Effector CD4-positive, alpha-beta T cell (primary cell): ENCODE measurements around the gene FXYD3.
A peak's percentile ranks its signal among the peaks of the same experiment; 100 is the strongest.
"Not testable (repeated sequence)": the region's sequence is repeated elsewhere in the genome, so short reads cannot be mapped to it uniquely, and the experiment has no call there.

Experiments used
- DNase-seq: peaks from one replicate; pipeline ENCODE4 v3.0.0-alpha.2; 2020

The FXYD3 gene

GRCh38 chr19:35143231-35143715, 27.6 kb downstream of the FXYD3 start, which contains the start of gene FXYD7:
TSS of gene FXYD7 (plus strand) at chr19:35143255. CDS start at chr19:35143334, 79 bp downstream.
- DNase-seq: no peak

DNA sequence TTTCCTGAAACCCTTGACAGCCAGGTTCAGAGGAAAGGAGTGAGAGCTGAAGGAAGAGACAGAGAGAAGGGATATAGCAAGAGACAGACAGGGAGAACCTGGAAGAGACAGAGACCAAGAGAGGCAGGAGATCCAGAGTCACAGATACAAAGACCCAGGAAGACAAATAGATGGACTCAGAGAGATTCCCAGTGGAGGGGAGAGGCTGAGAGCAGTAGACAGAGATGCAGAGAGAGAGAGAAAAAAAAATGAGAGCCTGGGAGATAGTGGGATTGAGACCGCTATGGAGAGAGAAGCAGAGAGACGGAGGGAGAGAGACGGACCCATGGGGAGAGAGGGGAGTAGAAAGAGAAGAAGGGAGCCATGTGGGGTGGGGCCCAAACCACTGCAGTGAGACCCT, 28.2 kb downstream of the FXYD3 start:
- DNase-seq: no peak

GRCh38 chr19:35144259-35144599, 28.6 kb downstream of the FXYD3 start:
- DNase-seq: no peak

DNA sequence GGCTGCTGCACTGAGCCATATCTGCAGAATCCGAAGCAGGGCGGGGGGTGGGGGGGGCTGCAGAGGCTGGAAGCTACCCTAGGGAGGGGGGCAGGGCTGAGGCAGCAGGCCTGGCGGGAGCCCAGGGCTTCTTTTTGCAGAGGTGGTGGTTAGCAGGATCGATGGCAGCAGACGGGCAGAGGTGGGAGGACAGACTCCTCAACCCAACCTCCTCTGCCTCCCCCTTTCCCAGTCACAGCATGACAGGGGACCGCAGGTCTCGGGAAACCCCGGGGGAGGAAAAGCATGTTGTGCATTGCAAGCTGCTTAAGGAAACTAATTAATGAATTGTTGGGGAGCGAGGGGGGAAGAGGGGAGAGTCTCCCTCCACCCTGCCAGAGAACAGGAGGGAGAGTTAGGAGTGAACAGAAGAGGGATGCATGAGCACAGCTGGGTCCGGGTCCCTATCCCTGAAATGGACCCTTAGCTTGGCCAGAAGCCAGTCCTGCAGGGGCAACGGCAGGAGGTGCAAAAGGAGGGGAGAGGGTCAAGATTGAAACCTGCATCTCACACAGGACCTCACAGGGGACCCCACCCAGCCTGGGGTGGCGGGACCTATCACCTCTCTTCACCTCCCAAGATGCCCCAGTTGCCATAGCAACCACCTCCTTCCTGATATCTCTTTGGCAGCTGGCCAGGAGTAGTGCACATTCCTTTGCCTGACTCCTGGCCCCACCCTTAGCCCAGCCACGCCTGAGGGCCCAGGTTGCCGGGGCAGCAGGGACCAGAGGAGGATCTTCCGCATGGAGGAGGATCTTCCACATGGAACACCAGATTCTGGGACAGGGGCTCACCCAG, 29.2 kb downstream of the FXYD3 start:
- DNase-seq: no peak

- DNase-seq: no peak
These were observed 31.3 kb downstream of the FXYD3 start for GRCh38 chr19:35146746-35147459.

DNA sequence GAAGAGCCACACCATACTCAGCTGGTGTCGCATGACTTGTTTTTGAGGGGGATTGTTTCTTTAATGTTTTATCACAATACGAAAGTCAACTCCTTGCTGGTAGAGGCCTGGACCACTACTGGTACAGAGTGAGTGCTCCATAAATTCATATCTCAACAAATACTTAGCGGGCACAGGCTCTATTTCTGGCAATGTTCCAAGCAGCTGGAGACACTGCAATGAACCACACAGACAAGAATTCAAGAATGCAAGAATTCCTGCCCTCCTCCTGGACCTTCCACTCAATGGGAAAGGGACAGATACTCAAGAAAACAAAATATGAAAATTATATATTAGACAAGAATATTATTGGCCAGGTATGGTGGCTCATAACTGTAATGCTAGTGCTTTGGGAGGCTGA, 33.8 kb downstream of the FXYD3 start:
- no peak for DNase-seq

- DNase-seq: no peak
These were observed 34.8 kb downstream of the FXYD3 start for GRCh38 chr19:35150445-35150844.

GRCh38 chr19:35151273-35152065, 35.8 kb downstream of the FXYD3 start:
- no peak for DNase-seq

DNA sequence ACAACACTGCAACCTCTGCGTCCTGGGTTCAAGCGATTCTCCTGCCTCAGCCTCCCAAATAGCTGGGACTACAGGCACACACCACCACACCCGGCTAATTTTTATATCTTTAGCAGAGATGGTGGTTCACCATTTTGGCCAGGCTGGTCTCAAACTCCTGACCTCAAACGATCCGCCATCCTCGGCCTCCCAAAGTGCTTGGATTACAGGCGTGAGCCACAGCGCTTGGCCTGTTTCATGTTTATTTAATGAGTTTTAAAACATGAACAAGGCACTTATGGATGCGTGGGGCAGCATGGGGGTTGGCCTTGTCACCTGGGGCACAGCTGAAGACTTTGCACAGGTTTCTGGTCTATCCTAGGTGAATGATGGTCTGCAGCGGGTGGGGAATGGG, 37.5 kb downstream of the FXYD3 start:
- not testable (repeated sequence) for DNase-seq

- peak; percentile 65 for DNase-seq
These were observed 38.3 kb downstream of the FXYD3 start for GRCh38 chr19:35153701-35154524.

DNA sequence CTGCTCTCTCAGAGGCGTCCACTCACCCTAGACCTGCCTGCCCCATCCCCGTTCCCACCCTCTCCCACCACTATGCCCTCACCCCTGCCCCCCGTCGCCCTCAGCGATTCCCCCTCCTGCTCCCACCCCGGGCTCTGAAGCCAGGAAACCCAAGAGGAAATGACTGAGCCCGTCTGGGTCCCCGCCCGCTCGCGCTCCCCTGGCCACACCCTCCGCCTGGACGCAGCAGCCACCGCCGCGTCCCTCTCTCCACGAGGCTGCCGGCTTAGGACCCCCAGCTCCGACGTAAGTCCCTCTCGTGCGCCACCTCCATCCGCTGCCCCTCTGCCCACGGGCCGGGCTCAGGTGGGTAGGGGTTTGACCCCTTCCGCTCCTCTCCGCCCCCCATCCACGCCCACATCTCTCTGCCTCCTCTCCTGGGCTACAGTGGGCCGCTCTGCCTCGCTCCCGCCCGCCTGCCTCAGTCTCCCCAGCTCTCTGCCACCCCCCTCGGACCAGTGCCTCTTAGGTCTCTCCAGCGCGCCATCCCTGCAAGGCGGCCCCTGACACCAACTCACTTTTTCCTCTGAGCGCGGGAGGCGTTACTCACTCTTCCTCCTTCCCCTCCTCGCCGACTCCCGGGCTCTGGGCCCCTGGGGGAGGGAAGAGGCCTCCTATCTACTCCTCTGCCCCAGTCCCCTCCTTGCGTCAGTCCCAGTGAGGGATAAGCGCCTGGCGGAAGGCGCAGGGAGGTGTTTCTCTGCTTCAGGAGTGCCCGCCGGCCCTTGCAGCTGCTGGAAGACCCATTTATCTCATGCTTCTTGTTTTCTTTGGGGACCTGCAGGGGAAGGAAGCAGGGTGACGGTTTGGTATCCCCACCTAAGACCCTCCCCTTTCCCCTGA, 39.1 kb downstream of the FXYD3 start, which contains the start of gene FXYD5:
FXYD5 (plus strand) TSS at position 211 of the 882 bp plus-strand sequence. CDS start 816 bp downstream, outside the sequence.
- DNase-seq: peak; percentile 60

DNA sequence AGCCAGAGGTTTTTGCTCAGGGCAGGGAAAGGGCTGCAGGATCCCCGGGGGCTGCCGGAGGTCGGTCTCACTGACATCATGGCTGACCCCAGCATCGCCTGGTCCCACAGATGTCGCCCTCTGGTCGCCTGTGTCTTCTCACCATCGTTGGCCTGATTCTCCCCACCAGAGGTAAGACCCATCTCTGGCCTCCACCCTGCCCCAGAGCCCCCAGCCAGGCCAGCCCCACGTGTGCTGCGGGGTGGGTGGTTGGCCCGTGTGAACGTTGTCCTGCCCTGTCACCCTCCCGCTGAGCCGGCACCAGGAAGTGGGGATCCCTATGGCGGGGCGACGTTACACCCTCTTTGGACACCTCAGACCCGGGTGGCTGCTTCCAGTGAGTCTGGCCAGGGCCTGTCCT, 39.8 kb downstream of the FXYD3 start:
- no peak for DNase-seq

GRCh38 chr19:35155981-35156672, 40.5 kb downstream of the FXYD3 start:
- no peak for DNase-seq

GRCh38 chr19:35156673-35157014, 41.0 kb downstream of the FXYD3 start:
- DNase-seq: no peak

- no peak for DNase-seq
These were observed 41.8 kb downstream of the FXYD3 start for GRCh38 chr19:35157431-35157830.

DNA sequence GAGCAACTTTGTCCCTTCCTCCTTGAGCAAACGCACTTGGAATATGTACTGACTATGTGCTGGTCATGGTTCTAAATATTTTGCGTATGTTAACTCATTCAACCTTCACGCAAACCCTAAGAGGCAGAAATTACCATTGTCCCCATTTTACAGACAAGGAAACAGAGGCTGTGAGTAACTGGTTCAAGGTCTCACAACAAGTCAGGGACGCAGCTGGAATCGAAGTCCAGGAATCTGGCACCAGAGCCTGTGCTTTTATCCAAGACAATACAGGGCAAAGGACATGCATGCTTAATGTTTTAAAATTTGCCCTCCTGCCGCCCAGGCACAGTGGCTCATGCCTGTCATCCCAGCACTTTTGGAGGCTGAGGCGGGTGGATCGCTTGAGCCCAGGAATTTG, 44.0 kb downstream of the FXYD3 start:
- DNase-seq: no peak

GRCh38 chr19:35160629-35161433, 45.2 kb downstream of the FXYD3 start:
- no peak for DNase-seq

DNA sequence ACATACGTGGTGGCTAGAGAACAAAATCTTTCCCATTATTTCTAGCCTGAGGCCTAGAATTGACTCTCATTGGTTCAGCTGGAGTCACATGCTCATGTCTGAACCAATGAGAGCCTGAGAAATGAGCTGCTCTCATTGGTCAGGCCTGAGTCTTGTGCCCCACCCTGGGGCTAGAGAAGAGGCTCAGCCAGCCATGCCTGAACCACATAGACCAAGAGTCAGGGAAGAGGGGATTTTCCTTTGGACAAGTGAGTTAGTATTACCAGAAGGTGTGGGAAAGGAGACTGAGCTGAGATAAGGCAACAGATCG, 45.8 kb downstream of the FXYD3 start:
- DNase-seq: no peak

DNA sequence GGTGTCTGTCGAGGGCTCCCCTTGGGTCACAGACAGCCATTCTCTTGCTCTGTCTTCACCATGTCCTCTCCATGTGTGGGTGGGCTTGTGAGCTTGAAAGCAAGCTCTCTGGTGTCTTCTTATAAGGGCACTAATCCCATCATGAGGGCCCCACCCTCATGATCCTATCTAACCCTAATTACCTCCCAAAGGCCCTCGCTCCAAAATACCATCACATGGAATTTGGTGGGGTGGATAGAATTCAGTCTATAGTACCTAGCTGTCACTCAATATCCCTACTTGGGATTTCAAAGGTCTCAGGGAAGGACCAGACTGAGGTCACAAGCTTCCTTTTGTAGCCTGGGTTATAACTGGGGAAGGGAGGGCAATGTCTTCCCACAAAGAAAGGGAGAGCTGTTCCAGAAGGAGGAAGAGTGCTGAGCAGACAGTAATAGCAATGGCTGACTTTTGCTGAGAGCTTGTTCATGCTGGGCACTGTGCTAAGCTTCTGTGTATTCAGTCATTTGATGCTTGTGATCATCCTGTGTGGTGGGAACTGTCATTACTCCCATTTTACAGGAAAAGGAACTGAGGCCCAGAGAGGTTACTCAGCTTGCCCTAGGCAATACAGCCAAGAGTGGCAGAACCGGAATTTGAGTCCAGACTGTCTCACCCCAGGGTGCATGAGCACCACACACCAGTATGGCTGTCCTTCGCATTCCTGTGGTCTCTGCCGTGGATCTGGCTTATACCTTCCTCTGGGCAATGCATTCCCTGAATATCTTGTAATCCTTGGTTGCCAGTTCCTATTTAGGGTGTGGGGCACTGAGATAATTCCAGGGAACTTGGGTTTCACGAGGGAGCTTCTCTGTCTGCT, 47.1 kb downstream of the FXYD3 start:
- no peak for DNase-seq
